DMS79 treated with DMSO at 0.1 percent for 48 hours (cell line): ENCODE data around the gene PRR20E.
A peak's percentile ranks its signal among the peaks of the same experiment; 100 is the strongest.
"Not testable (repeated sequence)": the region's sequence is repeated elsewhere in the genome, so short reads cannot be mapped to it uniquely, and the experiment has no call there.

Experiments used
- DNase-seq: peaks from one replicate; lab custom pipeline; 2025; lab: John Stamatoyannopoulos, UW

Gene PRR20E

GRCh38 chr13:57166897-57167296 lies at the start of gene PRR20E:
Gene PRR20E, plus strand, starts transcription at chr13:57167197. Its CDS starts 387 bp downstream, at chr13:57167584.
- not testable (repeated sequence) for DNase-seq

- DNase-seq: peak; percentile 71
Measured at GRCh38 chr13:57123681-57124080, 43.3 kb upstream of the PRR20E start.

GRCh38 chr13:57128909-57129308 lies 38.1 kb upstream of the PRR20E start:
- no peak for DNase-seq

- no peak for DNase-seq
Measured at GRCh38 chr13:57136093-57136492, 30.9 kb upstream of the PRR20E start.

- DNase-seq: no peak
Measured at GRCh38 chr13:57137585-57137984, 29.4 kb upstream of the PRR20E start.

- DNase-seq: no peak
Measured at GRCh38 chr13:57138988-57139387, 28.0 kb upstream of the PRR20E start.

GRCh38 chr13:57139781-57140180 lies 27.2 kb upstream of the PRR20E start:
- not testable (repeated sequence) for DNase-seq

GRCh38 chr13:57140235-57140968 lies 26.6 kb upstream of the PRR20E start, which contains the start of gene PRR20A:
Gene PRR20A, plus strand, starts transcription at chr13:57140918. Its CDS starts 387 bp downstream, at chr13:57141305.
- not testable (repeated sequence) for DNase-seq

- not testable (repeated sequence) for DNase-seq
Measured at GRCh38 chr13:57147188-57147587, 19.8 kb upstream of the PRR20E start, which contains the start of gene PRR20B. Gene PRR20B, plus strand, starts transcription at chr13:57147488. Its CDS starts 387 bp downstream, at chr13:57147875.

GRCh38 chr13:57148106-57148505 lies 18.9 kb upstream of the PRR20E start:
- DNase-seq: not testable (repeated sequence)

- DNase-seq: not testable (repeated sequence)
Measured at GRCh38 chr13:57153761-57154160, 13.2 kb upstream of the PRR20E start, which contains the start of gene PRR20C. Gene PRR20C, plus strand, starts transcription at chr13:57154061. Its CDS starts 387 bp downstream, at chr13:57154448.

- not testable (repeated sequence) for DNase-seq
Measured at GRCh38 chr13:57160332-57160731, 6.7 kb upstream of the PRR20E start, which contains the start of gene PRR20D. Gene PRR20D, plus strand, starts transcription at chr13:57160632. Its CDS starts 387 bp downstream, at chr13:57161019.

GRCh38 chr13:57191667-57192066 lies 24.7 kb downstream of the PRR20E start:
- no peak for DNase-seq

GRCh38 chr13:57212989-57213388 lies 46.0 kb downstream of the PRR20E start:
- no peak for DNase-seq
